ENCODE data around the gene RFPL3. TPM values are rescaled to one million over a fixed set of nuclear protein-coding genes. Genes with fewer than 3 reads are reported as not detected.

Gene RFPL3
- total RNA-seq, 2 donors from 2014 or later, result 1.7 TPM; not detected in 1

- Histone ChIP-seq H3K27ac (no peak overlapping the region), H3K4me1 (replicated peaks) (no peaks in the 10 kb centered on the region), H3K27me3 (replicated peaks; ENCODE audit: insufficient read depth) (no peaks in the 10 kb centered on the region), H3K4me3 (no peak overlapping the region), H3K36me3 (no peaks in the 10 kb centered on the region), H3K9me3 (no peaks in the 10 kb centered on the region)
- no peak for TF ChIP-seq POLR2AphosphoS5 (IDR thresholded peaks at IDR 0.05)
- TF ChIP-seq CTCF (IDR thresholded peaks at IDR 0.05), result no peak
- intact Hi-C loops (cut with DNase I), result no loop called here
- DNase-seq (ENCODE audit: low spot score), result no peak
- 60% methylated on average over 5 of the region's 5 CpGs for WGBS
These were observed 23.3 kb downstream of the RFPL3 start for GRCh38 chr22:32380991-32381390.

- 100% methylated on average over 1 of the region's 1 CpG for WGBS
- Histone ChIP-seq H3K27ac (no peak overlapping the region), H3K27me3 (replicated peaks; ENCODE audit: insufficient read depth) (no peaks in the 10 kb centered on the region), H3K36me3 (peaks cover 0 to 2% of the 10 kb centered on the region in 2 donors), H3K4me1 (replicated peaks) (no peaks in the 10 kb centered on the region), H3K4me3 (no peak overlapping the region), H3K9me3 (no peaks in the 10 kb centered on the region)
- TF ChIP-seq POLR2A (IDR thresholded peaks at IDR 0.05) (no peak), CTCF (IDR thresholded peaks at IDR 0.05) (no peak), POLR2AphosphoS5 (IDR thresholded peaks at IDR 0.05) (no peak)
- intact Hi-C loops (cut with DNase I), result no loop called here
- DNase-seq (ENCODE audit: low spot score), result no peak
These were observed 28.0 kb downstream of the RFPL3 start for GRCh38 chr22:32385681-32386080.

- no peaks in the 10 kb centered on the region for H3K4me1 ChIP-seq (replicated peaks)
- no peaks in the 10 kb centered on the region for H3K27me3 ChIP-seq (replicated peaks; ENCODE audit: insufficient read depth)
- no peaks in the 10 kb centered on the region for H3K9me3 ChIP-seq
- H3K4me3 ChIP-seq, result no peak overlapping the region
- intact Hi-C loops (cut with DNase I), result no loop called here
- H3K27ac ChIP-seq, result no peak overlapping the region
- DNase-seq (ENCODE audit: low spot score), result no peak
- TF ChIP-seq POLR2AphosphoS5 (IDR thresholded peaks at IDR 0.05), result no peak
- no peak for TF ChIP-seq CTCF (IDR thresholded peaks at IDR 0.05)
- TF ChIP-seq POLR2A (IDR thresholded peaks at IDR 0.05), result no peak
- H3K36me3 ChIP-seq, result peaks cover 16 to 20% of the 10 kb centered on the region in 2 donors
- 71% methylated on average over 4 of the region's 4 CpGs for WGBS
These were observed 32.0 kb downstream of the RFPL3 start for GRCh38 chr22:32389685-32390084.

GRCh38 chr22:32395107-32395506 lies 37.4 kb downstream of the RFPL3 start:
- TF ChIP-seq CTCF (IDR thresholded peaks at IDR 0.05) (no peak), POLR2A (IDR thresholded peaks at IDR 0.05) (no peak), POLR2AphosphoS5 (IDR thresholded peaks at IDR 0.05) (no peak)
- peaks cover 16 to 20% of the 10 kb centered on the region in 2 donors for H3K36me3 ChIP-seq

GRCh38 chr22:32396255-32396654 lies 38.6 kb downstream of the RFPL3 start:
- Histone ChIP-seq H3K4me3 (no peak overlapping the region), H3K36me3 (peaks cover 18 to 24% of the 10 kb centered on the region in 2 donors), H3K4me1 (replicated peaks) (no peaks in the 10 kb centered on the region), H3K27ac (no peak overlapping the region), H3K9me3 (no peaks in the 10 kb centered on the region), H3K27me3 (replicated peaks; ENCODE audit: insufficient read depth) (no peaks in the 10 kb centered on the region)
- intact Hi-C loops (cut with DNase I), result no loop called here
- TF ChIP-seq CTCF (IDR thresholded peaks at IDR 0.05) (no peak), POLR2A (IDR thresholded peaks at IDR 0.05) (no peak), POLR2AphosphoS5 (IDR thresholded peaks at IDR 0.05) (no peak)
- DNase-seq (ENCODE audit: low spot score), result no peak
- WGBS, result 59% methylated on average over 1 of the region's 1 CpG

More at GRCh38 chr22:32395107-32395506, 37.4 kb downstream of the RFPL3 start:
- intact Hi-C loops (cut with DNase I), result no loop called here
- no peaks in the 10 kb centered on the region for H3K27me3 ChIP-seq (replicated peaks; ENCODE audit: insufficient read depth)
- WGBS, result 83% methylated on average over 5 of the region's 5 CpGs
- H3K9me3 ChIP-seq, result no peaks in the 10 kb centered on the region
- H3K4me3 ChIP-seq, result no peak overlapping the region
- no peak for DNase-seq (ENCODE audit: low spot score)
- H3K4me1 ChIP-seq (replicated peaks), result no peaks in the 10 kb centered on the region
- H3K27ac ChIP-seq, result no peak overlapping the region
